IMR-90 (cell line): ENCODE measurements around the gene PLP1. TPM values are rescaled to one million over a fixed set of nuclear protein-coding genes. Genes with fewer than 3 reads are reported as not detected.

ENCODE experiments used
- ATAC-seq: fragments of 200-7000 bp; cut with Tn5 transposase; 2 replicates; pipeline ENCODE4 v1.9.1; 2020; ENCODE audit warnings: low read depth, mild to moderate bottlenecking, moderate library complexity
- BruUV-seq: library from RNA; stranded (reverse); fragments of 400-500 nt; replicated peaks from 2 replicates; lab custom pipeline; 2021; lab: Mats Ljungman, UMichigan
- CTCF ChIA-PET: fragments of 300-600 bp; formaldehyde crosslinking; extraction: SDS; loops from one replicate; lab custom pipeline; 2021; ENCODE audit warnings: antibody characterized with exemption; lab: Yijun Ruan, JAX
- POLR2A ChIA-PET: fragments of 300-600 bp; sonication (Branson Sonifier 250); formaldehyde crosslinking; loops from one replicate; lab custom pipeline; 2022; ENCODE audit warnings: antibody characterized with exemption; ENCODE audit not compliant: unreplicated experiment; lab: Charles Lee
- DNase-seq: peaks from one replicate; pipeline ENCODE4 v3.0.0; 2013
- H2AFZ ChIP-seq: replicated peaks from 2 replicates; pipeline ENCODE3; 2013; ENCODE audit warnings: low read length, mild to moderate bottlenecking; ENCODE audit not compliant: poor library complexity
- H2AK5ac ChIP-seq: 2 replicates; pipeline ENCODE4 v1.6.1; 2013; ENCODE audit warnings: low read depth, low read length, inconsistent platforms
- H2AK9ac ChIP-seq: replicated peaks from 2 replicates; pipeline ENCODE3; 2013; ENCODE audit warnings: mild to moderate bottlenecking, low read depth, low read length, moderate library complexity; ENCODE audit not compliant: poor library complexity
- H2BK120ac ChIP-seq: 2 replicates; pipeline ENCODE4 v1.6.1; 2013; ENCODE audit warnings: low read depth, low read length, inconsistent platforms
- H2BK15ac ChIP-seq: 3 replicates; pipeline ENCODE4 v1.6.1; 2013; ENCODE audit warnings: low read depth, low read length, inconsistent platforms
- H2BK20ac ChIP-seq: 2 replicates; pipeline ENCODE4 v1.6.1; 2013; ENCODE audit warnings: low read depth, mild to moderate bottlenecking, inconsistent platforms, low read length, moderate library complexity
- H2BK5ac ChIP-seq: 2 replicates; pipeline ENCODE4 v1.6.1; 2013; ENCODE audit warnings: mild to moderate bottlenecking, low read depth, low read length, inconsistent platforms; ENCODE audit not compliant: poor library complexity, severe bottlenecking
- H3K14ac ChIP-seq: replicated peaks from 2 replicates; pipeline ENCODE4 v1.6.1; 2013; ENCODE audit warnings: low read depth, low read length, inconsistent platforms
- H3K18ac ChIP-seq: 2 replicates; pipeline ENCODE4 v1.6.1; 2013; ENCODE audit warnings: low read depth, low read length, control low read depth
- H3K23ac ChIP-seq: 2 replicates; pipeline ENCODE4 v1.6.1; 2013; ENCODE audit warnings: low read depth, low read length, inconsistent platforms
- H3K27ac ChIP-seq: 2 replicates; pipeline ENCODE4 v1.5.1; 2013; ENCODE audit warnings: mild to moderate bottlenecking, control low read depth, low read length; ENCODE audit not compliant: insufficient read depth
- H3K27me3 ChIP-seq: 2 replicates; pipeline ENCODE4 v1.6.1; 2013; ENCODE audit warnings: low read length; ENCODE audit not compliant: control insufficient read depth, insufficient read depth
- H3K36me3 ChIP-seq: 2 replicates; pipeline ENCODE4 v1.6.1; 2013; ENCODE audit warnings: low read length, mixed read lengths; ENCODE audit not compliant: control insufficient read depth, insufficient read depth
- H3K4ac ChIP-seq: 2 replicates; pipeline ENCODE4 v1.6.1; 2013; ENCODE audit warnings: low read depth, low read length, inconsistent platforms
- H3K4me1 ChIP-seq: 2 replicates; pipeline ENCODE4 v1.6.1; 2013; ENCODE audit warnings: low read length, mixed read lengths; ENCODE audit not compliant: control insufficient read depth, insufficient read depth
- H3K4me2 ChIP-seq: 2 replicates; pipeline ENCODE4 v1.6.1; 2013; ENCODE audit warnings: low read depth, mild to moderate bottlenecking, control low read depth, low read length, moderate library complexity
- H3K4me3 ChIP-seq: 2 replicates; pipeline ENCODE4 v1.5.1; 2013; ENCODE audit warnings: low read depth, mild to moderate bottlenecking, control low read depth, low read length, moderate library complexity; ENCODE audit not compliant: insufficient read depth
- H3K56ac ChIP-seq: 2 replicates; pipeline ENCODE4 v1.6.1; 2013; ENCODE audit warnings: low read length, inconsistent platforms; ENCODE audit not compliant: insufficient read depth; ENCODE audit errors: extremely low read depth
- H3K79me1 ChIP-seq, 2 experiments: 2 replicates each; pipeline ENCODE4 v1.6.1; 2013; ENCODE audit warnings: low read length in 2 of 2, inconsistent platforms in 1 of 2, low read depth in 1 of 2
- H3K9ac ChIP-seq: 2 replicates; pipeline ENCODE4 v1.6.1; 2013; ENCODE audit warnings: low read depth, low read length, control low read depth
- H3K9me1 ChIP-seq: 2 replicates; pipeline ENCODE4 v1.6.1; 2013; ENCODE audit warnings: low read length, inconsistent platforms; ENCODE audit not compliant: insufficient read depth
- H3K9me3 ChIP-seq: 2 replicates; pipeline ENCODE4 v1.6.1; 2013; ENCODE audit warnings: low read length; ENCODE audit not compliant: control insufficient read depth, insufficient read depth
- H4K20me1 ChIP-seq: 2 replicates; pipeline ENCODE4 v1.6.1; 2013; ENCODE audit warnings: low read length, inconsistent platforms; ENCODE audit not compliant: insufficient read depth
- H4K5ac ChIP-seq: 2 replicates; pipeline ENCODE4 v1.6.1; 2013; ENCODE audit warnings: mild to moderate bottlenecking, low read depth, low read length, control low read depth
- H4K8ac ChIP-seq, 2 experiments: 2 replicates each; pipeline ENCODE4 v1.6.1; 2013; ENCODE audit warnings: low read depth in 2 of 2, low read length in 2 of 2, control low read depth in 1 of 2, inconsistent platforms in 1 of 2
- H4K91ac ChIP-seq: 2 replicates; pipeline ENCODE4 v1.6.1; 2013; ENCODE audit warnings: low read depth, low read length, inconsistent platforms; ENCODE audit not compliant: insufficient read depth
- BHLHE40 ChIP-seq: fragments of 150-350 bp; IDR thresholded peaks from 2 replicates; pipeline ENCODE4 v1.6.1; 2016; ENCODE audit warnings: mild to moderate bottlenecking, low read depth, low read length
- CEBPB ChIP-seq: IDR thresholded peaks from 2 replicates; pipeline ENCODE4 v1.6.1; 2012; ENCODE audit warnings: low read depth, low read length, improper control_type of control experiment
- CHD1 ChIP-seq: IDR thresholded peaks from 2 replicates; pipeline ENCODE4 v1.6.1; 2012; ENCODE audit warnings: low read depth, low read length, improper control_type of control experiment
- CTCF ChIP-seq: conservative IDR thresholded peaks from 2 replicates; pipeline ENCODE4 v1.5.1; 2012; ENCODE audit warnings: mild to moderate bottlenecking, low read depth, low read length, improper control_type of control experiment
- ELK1 ChIP-seq: fragments of 150-350 bp; IDR thresholded peaks from 2 replicates; pipeline ENCODE4 v1.6.1; 2016; ENCODE audit warnings: low read depth, mild to moderate bottlenecking, low read length, moderate library complexity, borderline replicate concordance
- MAFK ChIP-seq: IDR thresholded peaks from 2 replicates; pipeline ENCODE4 v1.6.1; 2012; ENCODE audit warnings: low read depth, low read length, improper control_type of control experiment
- MAZ ChIP-seq: IDR thresholded peaks from 2 replicates; pipeline ENCODE4 v1.6.1; 2012; ENCODE audit warnings: low read depth, mild to moderate bottlenecking, low read length, improper control_type of control experiment, moderate library complexity, borderline replicate concordance
- MXI1 ChIP-seq: IDR thresholded peaks from 2 replicates; pipeline ENCODE4 v1.6.1; 2012; ENCODE audit warnings: low read depth, mild to moderate bottlenecking, low read length, moderate library complexity, borderline replicate concordance
- POLR2A ChIP-seq: IDR thresholded peaks from 2 replicates; pipeline ENCODE4 v1.6.1; 2012; ENCODE audit warnings: mild to moderate bottlenecking, low read depth, low read length
- RAD21 ChIP-seq: IDR thresholded peaks from 2 replicates; pipeline ENCODE4 v1.6.1; 2012; ENCODE audit warnings: low read length, improper control_type of control experiment
- RCOR1 ChIP-seq: IDR thresholded peaks from 2 replicates; pipeline ENCODE4 v1.6.1; 2012; ENCODE audit warnings: mild to moderate bottlenecking, low read length, improper control_type of control experiment; ENCODE audit not compliant: insufficient replicate concordance
- RFX5 ChIP-seq: IDR thresholded peaks from 2 replicates; pipeline ENCODE4 v1.8.0; 2012; ENCODE audit warnings: low read depth, mild to moderate bottlenecking, low read length, moderate library complexity
- SMC3 ChIP-seq: fragments of 150-350 bp; IDR thresholded peaks from 2 replicates; pipeline ENCODE4 v1.6.1; 2016; ENCODE audit warnings: low read depth, mild to moderate bottlenecking, antibody characterized with exemption, low read length, moderate library complexity
- USF2 ChIP-seq: fragments of 150-350 bp; IDR thresholded peaks from 2 replicates; pipeline ENCODE4 v1.6.1; 2017; ENCODE audit warnings: mild to moderate bottlenecking, antibody characterized with exemption, low read length, low read depth
- WGBS, 2 experiments: methylation state at CpG; one replicate each; pipeline versions ENCODE4 v1.1.5 to v1.1.7; 2013; ENCODE audit warnings: missing lambda C conversion rate in 2 of 2; ENCODE audit not compliant: insufficient read length in 1 of 2; ENCODE audit errors: extremely low coverage in 2 of 2; 5-methylcytosine and 5-hydroxymethylcytosine counted together
- dilution Hi-C: fragments of 300-500 bp; cut with HindIII; formaldehyde crosslinking; loops from one replicate; pipeline ENCODE4 v1.14.3; 2018; ENCODE audit warnings: low sequenced_read_pairs; ENCODE audit not compliant: unreplicated experiment
- in situ Hi-C: fragments of 300-500 bp; cut with MboI; formaldehyde crosslinking; loops from 3 replicates; pipeline ENCODE4 v1.14.3; 2019; ENCODE audit warnings: low sequenced_read_pairs, inconsistent platforms, mixed read lengths
- intact Hi-C: fragments of 100-400 bp; cut with micrococcal nuclease; formaldehyde crosslinking; loops from 2 replicates; pipeline ENCODE4 v1.10.0; 2022
- polyA plus RNA-seq, 3 experiments: library from polyadenylated mRNA; depleted of rRNA; stranded (reverse); fragments of >200 nt; gene quantifications; 2 replicates each; pipeline ENCODE4 v1.2.3, GENCODE V29; 2012; ENCODE audit warnings: low replicate concordance in 1 of 3
- total RNA-seq: library from RNA; depleted of rRNA; stranded (reverse); fragments of >200 nt; gene quantifications from 2 replicates; pipeline ENCODE4 v1.2.3, GENCODE V29; 2012

PLP1 gene
- total and polyA plus RNA-seq, 2 of the 4 experiments (the other 2 are of a cell fraction) = 0.18 to 0.62 TPM

- no peaks in the 10 kb centered on the region for H3K79me1 ChIP-seq
- BruUV-seq = no TSS peak
- peaks cover 20% of the 10 kb centered on the region for H3K27me3 ChIP-seq
- H3K9me1 ChIP-seq = no peaks in the 10 kb centered on the region
- H3K4ac ChIP-seq = no peak overlapping the region
- no peak overlapping the region for H2AFZ ChIP-seq
- H4K5ac ChIP-seq = no peak overlapping the region
- no peaks in the 10 kb centered on the region for H3K36me3 ChIP-seq
- H3K23ac ChIP-seq = no peak overlapping the region
- dilution Hi-C loops (no loop called here), intact Hi-C loops (no loop called here), in situ Hi-C loops (no loop called here)
- H2BK5ac ChIP-seq = no peak overlapping the region
- no peak overlapping the region for H3K14ac ChIP-seq
- no peak overlapping the region for H3K18ac ChIP-seq
- no peak overlapping the region for H2BK120ac ChIP-seq
- ATAC-seq (no peak), DNase-seq (no peak)
- no peak overlapping the region for H2BK15ac ChIP-seq
- no peak overlapping the region for H3K9ac ChIP-seq
- ChIA-PET CTCF (no interaction called here), POLR2A (no interaction called here)
- no peak overlapping the region for H2AK9ac ChIP-seq
- TF ChIP-seq ELK1 = no peak
- TF ChIP-seq RCOR1 = no peak
- TF ChIP-seq MXI1 = no peak
- TF ChIP-seq CTCF = no peak
- no peak for TF ChIP-seq BHLHE40
- no peak for TF ChIP-seq RFX5
- no peak for TF ChIP-seq CEBPB
- TF ChIP-seq RAD21 = no peak
- no peak for TF ChIP-seq CHD1
- TF ChIP-seq MAFK = no peak
- TF ChIP-seq POLR2A = no peak
- TF ChIP-seq SMC3 = no peak
- TF ChIP-seq MAZ = no peak
- TF ChIP-seq USF2 = no peak
- no peak overlapping the region for H3K4me3 ChIP-seq
- H3K4me2 ChIP-seq = no peak overlapping the region
- H3K56ac ChIP-seq = no peak overlapping the region
- H2BK20ac ChIP-seq = no peak overlapping the region
- no peak overlapping the region for H3K27ac ChIP-seq
- H4K91ac ChIP-seq = no peak overlapping the region
- H4K20me1 ChIP-seq = no peaks in the 10 kb centered on the region
- no peak overlapping the region for H2AK5ac ChIP-seq
- no peak overlapping the region for H4K8ac ChIP-seq
- WGBS, 2 experiments = no CpG with 5 or more reads among the region's 1 CpG
- no peaks in the 10 kb centered on the region for H3K4me1 ChIP-seq
- H3K9me3 ChIP-seq = peaks cover 8% of the 10 kb centered on the region; the same call in 1 of the 2 replicates
Observed at GRCh38 chrX:103758555-103758954, 18.1 kb upstream of the PLP1 start.
